Kidney (tissue), 14 donors: Measurements from ENCODE around the gene CCDC57. TPM values are rescaled to one million over a fixed set of nuclear protein-coding genes. Genes with fewer than 3 reads are reported as not detected.

Source experiments
- DNase-seq, 5 donors: peaks; one replicate each; pipeline ENCODE4 v3.0.0-alpha.2; 2013 to 2020
- FAIRE-seq: peaks from 2 replicates; lab custom pipeline; 2012; peaks lifted over from hg19 to GRCh38; lab: Jason Lieb, UNC
- H3K27ac ChIP-seq, 2 donors: one replicate each; pipeline ENCODE4 v1.7.0; 2013; ENCODE audit warnings: low read depth in 2 of 2, low read length in 2 of 2, inconsistent platforms in 1 of 2
- H3K27me3 ChIP-seq: one replicate; pipeline ENCODE4 v1.7.1; 2013; ENCODE audit warnings: low read length, inconsistent platforms; ENCODE audit not compliant: control insufficient read depth, insufficient read depth
- H3K36me3 ChIP-seq, 3 donors: one replicate each; pipeline versions ENCODE4 v1.7.0 to v1.7.1; 2013; ENCODE audit warnings: low read length in 3 of 3, control low read depth in 1 of 3, inconsistent platforms in 1 of 3; ENCODE audit not compliant: insufficient read depth in 3 of 3, control insufficient read depth in 2 of 3
- H3K4me1 ChIP-seq, 3 donors: one replicate each; pipeline versions ENCODE4 v1.7.0 to v1.7.1; 2013; ENCODE audit warnings: low read length in 3 of 3, inconsistent platforms in 1 of 3, low read depth in 1 of 3; ENCODE audit not compliant: control insufficient read depth in 2 of 3, insufficient read depth in 2 of 3
- H3K4me3 ChIP-seq, 3 donors: one replicate each; pipeline versions ENCODE4 v1.7.0 to v1.8.1; 2013; ENCODE audit warnings: low read length in 3 of 3, control low read depth in 1 of 3, inconsistent platforms in 1 of 3
- H3K9ac ChIP-seq, 3 donors: one replicate each; pipeline versions ENCODE4 v1.7.0 to v1.7.1; 2013; ENCODE audit warnings: low read length in 3 of 3, control low read depth in 1 of 3, inconsistent platforms in 1 of 3
- H3K9me3 ChIP-seq, 3 donors: one replicate each; pipeline versions ENCODE4 v1.7.0 to v1.7.1; 2013; ENCODE audit warnings: low read length in 3 of 3, control low read depth in 1 of 3, inconsistent platforms in 1 of 3; ENCODE audit not compliant: control insufficient read depth in 2 of 3, insufficient read depth in 1 of 3
- CTCF ChIP-seq: IDR thresholded peaks from 3 replicates; pipeline ENCODE4 v1.5.1; 2012; ENCODE audit warnings: mild to moderate bottlenecking, moderate library complexity, borderline replicate concordance; ENCODE audit not compliant: insufficient read depth; ENCODE audit errors: extremely low read depth
- intact Hi-C: fragments of 100-400 bp; cut with DNase I; formaldehyde crosslinking; loops from one replicate; pipeline ENCODE4 v1.11.1; 2022
- polyA plus RNA-seq: library from polyadenylated mRNA; stranded (reverse); fragments of 350-450 nt; fragmentation: Illumina TruSeq; extraction: RNeasy Lipid Tissue Mini Kit (QIAGEN cat#74804); gene quantifications from one replicate; pipeline ENCODE4 v1.2.3, GENCODE V29; 2014; ENCODE audit warnings: low read depth, low replicate concordance; ENCODE audit not compliant: insufficient read depth
- total RNA-seq: library from RNA; stranded (reverse); fragmentation: NEBNext Ultra II Directional; extraction: Animal tissue kit (Norgen Biotek cat#: 25700); gene quantifications from one replicate; pipeline ENCODE4 v1.2.1, GENCODE V29; 2021
- donor health status: control.
- donor health status: control.
- donor health status: control.
- donor health status: control.
- donor health status: control.
- donor health status: DM: yes; HTN: yes; CAD: no.
- donor health status: Normal renal cell carcinoma (clear cell type).

Gene CCDC57
- total and polyA plus RNA-seq, 2 donors from 2014 or later: 46.7 to 79.4 TPM

- peaks cover 0 to 1% (median 0%) of the 10 kb centered on the region in 3 donors for H3K4me1 ChIP-seq
- DNase-seq: no peak
- H3K4me3 ChIP-seq: no peak overlapping the region
- intact Hi-C loops: no loop called here
- H3K36me3 ChIP-seq: peaks cover 17 to 80% (median 61%) of the 10 kb centered on the region in 3 donors
- H3K9ac ChIP-seq: no peak overlapping the region
- no peaks in the 10 kb centered on the region for H3K9me3 ChIP-seq
- no peak for FAIRE-seq
- no peaks in the 10 kb centered on the region for H3K27me3 ChIP-seq
- no peak for TF ChIP-seq CTCF
- no peak overlapping the region for H3K27ac ChIP-seq
Measured at GRCh38 chr17:82252511-82253178, 40.0 kb upstream of the CCDC57 start.

- no peaks in the 10 kb centered on the region for H3K27me3 ChIP-seq
- peaks cover 16 to 84% (median 63%) of the 10 kb centered on the region in 3 donors for H3K36me3 ChIP-seq
- intact Hi-C loops: no loop called here
- H3K4me3 ChIP-seq: no peak overlapping the region
- no peaks in the 10 kb centered on the region for H3K9me3 ChIP-seq
- DNase-seq (no peak), FAIRE-seq (no peak)
- peaks cover 0 to 8% (median 0%) of the 10 kb centered on the region in 3 donors for H3K4me1 ChIP-seq
- H3K27ac ChIP-seq: no peak overlapping the region
- H3K9ac ChIP-seq: no peak overlapping the region
- no peak for TF ChIP-seq CTCF
Measured at GRCh38 chr17:82250868-82251500, 38.3 kb upstream of the CCDC57 start.

DNA sequence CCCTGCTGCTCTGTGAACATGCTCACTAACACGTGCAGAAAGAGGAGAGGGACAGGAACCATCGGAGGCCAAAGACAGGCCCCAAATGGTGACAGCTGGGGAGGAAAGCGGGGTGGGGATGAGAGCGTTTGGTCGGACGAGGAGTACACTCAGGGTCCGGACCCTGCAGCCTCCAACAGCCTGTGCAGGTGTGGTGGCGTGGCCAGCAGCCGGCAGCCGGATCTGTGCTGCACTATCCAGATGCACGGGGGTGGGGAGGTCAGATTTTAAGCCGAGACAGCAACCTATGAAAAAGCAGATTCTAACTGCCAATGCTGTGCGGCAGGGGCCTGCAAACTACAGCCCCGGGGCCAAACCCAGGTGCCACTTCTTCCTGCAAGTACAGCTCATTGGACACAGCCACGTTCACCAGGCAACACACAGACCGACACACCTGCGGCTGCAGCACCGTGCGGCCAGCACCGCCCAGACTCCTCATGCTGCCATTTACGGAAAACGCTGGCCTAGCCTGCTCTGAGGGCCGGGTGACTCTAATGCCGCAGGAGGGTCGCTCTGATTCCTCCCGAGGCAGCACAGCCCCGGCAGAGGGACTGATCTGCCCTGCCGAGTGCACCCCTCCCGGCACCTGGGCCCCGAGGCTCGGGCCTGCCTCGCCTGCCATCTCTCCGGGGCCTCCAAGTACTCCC is 37.4 kb upstream of the CCDC57 start:
- no peaks in the 10 kb centered on the region for H3K27me3 ChIP-seq
- H3K27ac ChIP-seq: no peak overlapping the region
- intact Hi-C loops: no loop called here
- no peak overlapping the region for H3K4me3 ChIP-seq
- no peaks in the 10 kb centered on the region for H3K9me3 ChIP-seq
- FAIRE-seq (no peak), DNase-seq (no peak)
- H3K36me3 ChIP-seq: peaks cover 14 to 83% (median 65%) of the 10 kb centered on the region in 3 donors
- no peak overlapping the region for H3K9ac ChIP-seq
- peaks cover 0 to 8% (median 0%) of the 10 kb centered on the region in 3 donors for H3K4me1 ChIP-seq
- no peak for TF ChIP-seq CTCF
